Measurements from ENCODE around the gene AATK. TPM values are rescaled to one million over a fixed set of nuclear protein-coding genes. Genes with fewer than 3 reads are reported as not detected.

AATK gene
- polyA plus RNA-seq, 5 donors: 8.9 to 27.2 (median 16.6) TPM

DNA sequence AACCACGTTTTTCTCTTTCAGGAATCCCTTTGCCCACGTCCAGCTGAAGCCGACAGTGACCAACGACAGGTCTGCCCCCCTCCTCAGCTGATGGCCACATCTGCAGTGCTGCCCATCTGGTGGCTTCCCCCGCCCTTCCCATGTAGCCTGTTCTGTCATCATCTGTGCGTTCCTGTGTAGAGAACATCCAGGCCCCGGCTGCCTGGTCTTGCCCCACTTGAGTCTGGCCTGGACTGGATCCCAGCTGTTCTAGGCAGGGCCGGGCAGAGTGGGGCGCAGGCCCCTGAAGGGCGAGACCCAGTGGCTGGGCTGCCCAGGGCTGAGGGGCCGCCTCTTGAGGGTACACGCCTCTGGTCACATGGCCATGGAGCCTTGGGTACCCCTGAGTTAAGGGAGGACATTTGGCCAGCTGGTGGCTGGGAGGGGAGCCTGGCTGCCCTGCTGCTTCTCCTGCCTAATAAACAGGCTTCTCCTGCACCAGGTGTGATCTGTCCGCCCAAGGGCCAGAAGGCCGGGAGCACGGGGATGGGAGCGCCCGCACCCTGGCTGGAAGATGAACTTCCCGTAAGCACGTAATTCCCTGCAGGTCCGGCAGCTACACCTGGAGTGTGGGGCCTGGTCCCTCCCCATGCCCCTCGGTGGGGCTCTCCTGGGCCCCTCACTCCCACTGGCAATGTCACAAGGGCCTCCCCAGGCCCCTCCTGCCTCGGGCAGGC is 50.1 kb downstream of the AATK start:
- no peak for DNase-seq

DNA sequence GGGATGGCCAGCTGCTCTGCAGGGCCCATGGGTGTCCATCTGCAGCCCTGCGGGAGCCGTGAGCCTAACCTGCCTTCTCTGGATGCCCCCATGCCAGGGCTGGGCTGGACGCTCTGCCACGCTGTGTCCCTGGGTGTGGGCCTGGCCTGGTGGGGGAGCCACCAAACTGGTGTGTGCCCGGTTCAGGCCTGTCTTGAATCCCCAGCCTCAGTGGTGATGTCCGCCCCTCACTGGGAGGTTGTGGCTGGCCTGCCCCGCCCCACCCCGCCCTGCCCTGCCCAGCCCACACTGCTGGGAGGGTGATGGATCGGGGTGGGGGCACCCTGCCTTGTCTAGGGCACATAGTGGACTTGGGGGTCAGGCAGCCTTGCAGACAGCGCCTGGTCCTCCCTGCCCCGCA is 50.8 kb downstream of the AATK start:
- no peak for DNase-seq

DNA sequence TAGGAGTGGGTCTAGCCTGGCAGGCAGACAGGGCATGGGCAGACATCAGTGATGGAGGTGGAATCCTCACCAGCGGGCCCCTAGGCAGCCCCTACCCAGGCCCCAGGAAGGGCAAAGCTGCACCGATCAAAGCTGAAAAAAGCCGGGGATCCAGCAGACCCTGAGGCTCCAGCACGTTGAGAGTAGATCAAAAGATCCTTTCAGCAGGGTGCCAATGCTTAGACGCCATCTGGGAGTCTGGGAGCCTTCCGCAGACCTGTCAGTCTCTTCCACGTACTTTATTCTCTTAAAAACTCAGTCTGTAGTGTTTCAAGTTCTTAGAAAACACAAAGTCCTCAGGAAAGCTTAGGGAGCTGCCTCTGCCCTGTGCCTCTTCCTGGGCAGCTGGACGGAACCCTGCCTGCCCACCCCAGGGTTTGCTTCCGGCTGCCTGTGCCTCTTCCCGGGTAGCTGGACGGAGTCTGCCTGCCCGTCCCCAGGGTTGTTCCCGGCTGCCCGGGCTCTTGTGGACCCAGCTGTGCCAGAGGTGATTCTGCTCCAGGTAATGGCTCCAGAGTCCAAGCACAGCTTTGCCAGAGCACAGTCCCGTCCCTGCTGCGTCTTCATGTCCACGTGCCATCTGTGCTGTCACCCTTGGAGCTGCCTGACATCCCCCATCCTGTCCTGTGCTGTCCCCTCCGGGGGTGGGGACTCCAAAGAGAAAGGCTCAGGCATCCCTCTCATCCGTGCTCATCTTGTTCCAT is 51.5 kb downstream of the AATK start:
- no peak for DNase-seq

DNA sequence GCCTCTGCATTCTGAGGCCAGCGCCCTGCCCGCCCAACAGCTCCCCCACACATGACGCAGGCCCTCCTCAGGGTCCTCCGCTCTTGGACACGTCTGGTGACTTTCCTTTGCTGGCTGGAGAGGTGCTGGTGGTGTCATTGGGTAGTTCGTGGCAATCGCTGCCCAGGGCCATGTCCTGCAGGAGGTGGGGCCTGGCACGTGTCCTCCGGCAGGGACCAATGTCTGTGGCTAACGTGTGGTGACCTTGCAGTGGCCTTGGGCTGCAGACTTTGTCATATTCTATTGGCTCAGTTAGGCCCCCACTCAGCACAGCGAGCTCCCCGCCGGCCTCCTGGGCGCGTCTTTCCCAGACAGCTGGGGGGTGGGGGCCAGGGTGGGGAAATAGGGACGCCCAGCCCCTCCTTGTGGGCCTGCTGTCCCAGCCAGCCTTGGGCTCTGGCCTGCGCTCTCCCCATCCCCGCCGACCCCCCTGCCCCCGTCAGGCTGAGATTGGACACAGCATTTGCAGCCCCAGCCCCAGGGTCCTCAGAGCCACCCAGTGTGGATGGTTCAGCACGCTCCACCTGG is 52.8 kb downstream of the AATK start:
- no peak for DNase-seq

DNA sequence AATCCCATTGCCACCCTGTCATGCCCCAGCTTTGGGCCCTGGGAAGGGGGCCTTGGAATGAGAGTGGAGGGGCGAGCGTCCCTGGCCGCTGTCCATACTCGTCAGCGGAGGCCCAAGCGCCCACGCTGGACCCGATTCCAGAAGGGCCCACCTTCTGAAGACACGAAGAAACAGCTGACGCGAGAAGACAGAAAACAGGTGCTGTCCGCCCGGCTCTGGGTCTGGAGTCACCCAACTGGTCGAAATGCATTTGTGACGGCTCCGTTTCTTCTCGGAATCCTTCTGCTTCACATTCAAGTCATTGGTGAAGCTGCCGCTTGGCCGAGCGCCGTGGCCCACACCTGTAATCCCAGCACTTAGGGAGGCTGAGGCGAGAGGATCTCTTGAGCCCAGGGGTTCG is 53.6 kb downstream of the AATK start:
- no peak for DNase-seq

GRCh38 chr17:81111066-81111465 is 55.0 kb downstream of the AATK start:
- no peak for DNase-seq

GRCh38 chr17:81110488-81111040 is 55.5 kb downstream of the AATK start:
- no peak for DNase-seq

DNA sequence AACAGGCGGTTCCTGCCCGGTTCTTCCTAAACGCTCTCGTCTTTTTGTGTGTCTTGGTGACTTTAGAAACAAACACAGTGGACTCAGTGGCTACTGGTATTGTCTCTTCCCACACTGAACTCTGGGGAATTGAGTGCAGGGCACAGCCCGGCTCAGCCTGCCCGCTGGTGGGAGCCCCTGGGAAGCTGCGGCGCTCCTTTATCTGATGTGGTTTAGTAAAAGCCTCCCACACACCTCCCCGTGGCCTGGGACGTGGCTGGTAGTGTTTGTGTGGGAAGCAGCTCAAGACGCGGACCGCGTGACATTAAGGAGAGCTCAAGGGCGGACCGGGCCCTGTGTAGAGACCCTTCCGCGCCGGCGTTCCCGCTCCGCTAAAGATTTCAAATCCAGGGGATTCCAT is 56.1 kb downstream of the AATK start:
- DNase-seq: no peak

GRCh38 chr17:81108220-81108619 is 57.8 kb downstream of the AATK start:
- no peak for DNase-seq

DNA sequence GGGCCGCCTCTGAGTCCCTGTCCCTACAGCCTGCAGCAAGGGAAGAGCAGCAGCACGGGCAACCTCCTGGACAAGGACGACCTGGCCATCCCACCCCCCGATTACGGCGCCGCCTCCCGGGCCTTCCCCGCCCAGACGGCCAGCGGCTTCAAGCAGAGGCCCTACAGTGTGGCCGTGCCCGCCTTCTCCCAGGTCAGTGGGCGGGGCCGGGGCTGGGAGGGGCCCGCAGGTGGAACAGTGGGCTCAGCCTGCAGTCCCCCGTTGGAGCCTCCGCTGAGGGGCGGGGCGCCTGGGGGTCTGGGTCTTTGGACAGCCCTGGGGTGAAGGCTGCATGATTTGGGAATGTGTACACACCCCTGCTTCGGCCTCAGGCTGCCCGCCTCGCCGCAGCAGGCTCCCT is 59.3 kb downstream of the AATK start:
- DNase-seq: no peak

- no peak for DNase-seq
Observed at GRCh38 chr17:81103379-81103778, 62.6 kb downstream of the AATK start.

DNA sequence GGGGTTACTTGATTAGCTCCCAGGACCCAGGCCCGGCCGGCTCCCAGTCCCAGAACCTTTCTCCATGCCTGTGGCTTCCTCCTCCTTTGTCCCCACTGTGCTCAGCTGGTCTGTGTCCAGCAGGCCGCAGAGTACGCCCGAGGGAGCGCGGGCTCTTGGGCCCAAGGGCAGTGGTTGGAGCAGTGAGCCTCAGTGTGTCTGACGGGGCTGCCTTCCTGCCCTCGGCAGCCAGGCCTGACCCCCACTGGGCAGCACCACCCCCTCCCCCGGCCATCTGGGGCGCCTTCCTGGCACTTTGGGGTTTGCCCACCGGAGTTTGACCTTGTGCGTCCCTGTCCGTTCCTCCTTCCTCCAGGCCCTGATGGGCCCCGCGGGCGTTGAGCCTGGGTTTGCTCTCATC is 63.2 kb downstream of the AATK start:
- no peak for DNase-seq

- DNase-seq: no peak
Observed at GRCh38 chr17:81102352-81102751, 63.7 kb downstream of the AATK start.

- DNase-seq: peak; percentile 59 to 68
Observed at GRCh38 chr17:81101614-81102306, 64.3 kb downstream of the AATK start.

DNA sequence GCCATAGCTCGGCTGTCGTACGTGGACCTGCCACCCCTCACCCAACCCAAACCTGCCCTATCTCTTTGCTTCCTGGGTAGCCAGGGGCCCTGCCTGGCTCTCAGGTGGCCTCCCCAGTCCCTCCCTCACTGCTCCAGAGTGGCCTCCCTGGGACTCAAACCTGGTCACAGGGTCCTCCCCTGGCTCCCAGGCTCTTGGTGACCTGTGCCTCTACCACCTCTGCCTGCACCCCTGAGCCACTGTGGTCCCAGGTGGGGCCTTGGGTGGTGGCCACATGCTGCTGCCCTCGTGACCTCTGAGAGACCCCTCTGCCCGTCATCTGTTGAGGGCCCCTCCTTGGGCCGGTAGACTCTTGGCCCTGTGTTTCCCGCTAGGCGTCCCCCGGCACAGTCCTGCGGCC is 65.4 kb downstream of the AATK start:
- DNase-seq: no peak

DNA sequence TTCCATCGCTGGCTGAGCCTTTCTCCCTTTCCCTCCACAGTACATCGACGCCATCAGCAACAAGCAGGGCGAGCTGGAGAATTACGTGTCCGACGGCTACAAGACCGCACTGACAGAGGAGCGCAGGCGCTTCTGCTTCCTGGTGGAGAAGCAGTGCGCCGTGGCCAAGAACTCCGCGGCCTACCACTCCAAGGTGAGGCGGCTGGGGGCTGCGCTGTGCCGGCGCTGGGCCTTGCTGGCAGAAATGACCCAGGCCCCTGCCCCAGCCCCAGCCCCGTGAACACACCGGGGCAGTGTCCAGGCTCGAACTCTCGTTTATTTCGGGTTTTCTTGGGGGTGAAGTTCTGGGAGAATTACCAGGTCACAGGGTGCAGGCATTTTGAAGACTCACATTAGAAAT is 66.1 kb downstream of the AATK start:
- DNase-seq: no peak

DNA sequence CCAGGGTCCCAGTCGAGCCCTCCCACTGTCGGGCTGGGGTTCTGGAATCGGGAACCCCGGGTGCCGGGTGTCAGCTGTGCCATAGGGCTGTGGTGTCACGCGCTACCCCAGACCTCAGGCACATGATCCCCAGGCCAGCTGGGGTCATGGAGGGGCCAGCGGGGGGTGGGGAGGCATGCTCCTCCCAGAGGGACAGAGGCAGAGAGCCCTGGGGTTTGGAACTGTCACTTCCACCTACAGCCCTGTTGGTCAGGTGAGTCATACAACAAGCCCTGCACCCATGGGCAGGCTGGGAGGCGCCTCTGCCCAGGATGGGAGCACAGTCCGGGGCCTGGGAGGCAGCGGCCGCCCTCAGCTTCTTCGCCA is 68.1 kb downstream of the AATK start:
- DNase-seq: no peak

DNA sequence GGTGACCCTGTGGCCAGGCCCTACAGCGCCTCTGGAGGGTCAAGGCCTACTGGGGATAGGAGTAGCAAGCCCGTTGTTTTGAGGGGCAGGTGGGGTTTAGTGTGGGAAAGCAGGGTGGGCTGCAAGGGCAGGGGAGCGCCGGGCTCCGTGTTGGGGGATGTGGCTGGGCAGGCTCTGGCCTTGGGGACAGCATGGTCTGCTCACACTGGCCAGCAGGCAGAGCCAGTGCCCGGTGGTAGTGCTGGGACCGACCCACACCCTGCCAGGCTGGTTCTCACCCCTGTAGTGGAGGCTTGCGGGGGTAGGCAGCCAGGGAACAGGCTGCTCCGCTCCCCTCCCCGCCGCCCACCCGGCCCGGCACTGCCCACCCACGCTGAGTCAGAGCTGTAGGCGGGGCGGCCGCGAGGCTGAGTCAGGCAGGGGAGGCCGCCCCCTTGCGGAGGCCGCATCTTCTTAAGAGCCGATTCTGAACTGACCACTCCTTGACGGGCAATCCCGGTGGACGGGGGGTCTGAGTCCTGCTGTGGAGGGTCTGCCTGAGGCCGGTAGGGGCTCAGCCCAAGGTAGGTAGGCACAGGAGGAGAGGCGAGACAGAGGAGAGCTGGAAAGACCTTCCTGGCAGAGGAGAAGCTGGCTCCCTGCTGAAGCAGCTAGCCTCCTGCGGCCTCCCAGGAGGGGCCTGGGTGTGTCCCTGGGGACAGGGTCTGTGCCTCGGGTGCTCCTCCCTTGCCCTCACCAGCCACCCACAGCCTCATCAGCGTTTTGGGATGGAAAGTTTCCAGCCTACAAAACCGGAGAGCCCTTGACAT is 68.7 kb downstream of the AATK start:
- DNase-seq: peak; percentile 74 to 75

DNA sequence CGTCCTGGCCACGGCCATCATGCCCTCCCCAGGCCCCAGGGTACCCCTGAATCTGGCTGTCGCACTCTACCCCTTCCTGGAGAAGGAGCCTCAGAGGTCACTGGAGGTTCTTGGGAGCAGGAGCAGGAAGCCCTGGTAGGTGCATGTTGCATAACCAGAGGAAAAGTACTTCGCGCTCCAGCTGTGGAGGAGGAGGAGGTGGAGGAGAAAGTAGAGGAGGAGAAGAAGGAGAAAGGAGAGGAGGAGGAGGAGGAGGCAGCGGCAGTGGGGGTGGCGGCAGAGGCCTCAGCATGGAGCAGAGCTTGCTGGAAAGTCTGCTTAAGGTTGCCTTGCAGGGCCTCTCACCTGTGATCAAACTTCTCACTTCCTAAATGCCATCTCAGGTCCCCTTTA is 69.3 kb downstream of the AATK start:
- no peak for DNase-seq

GRCh38 chr17:81095383-81095762 is 70.6 kb downstream of the AATK start:
- no peak for DNase-seq

Measured in right lung (tissue), 5 donors.